Measurements from ENCODE around the gene KIF21B. TPM values are rescaled to one million over a fixed set of nuclear protein-coding genes. Genes with fewer than 3 reads are reported as not detected.

KIF21B gene
- total RNA-seq, 4 donors from 2014 or later, result 1.2 to 1.9 (median 1.6) TPM

DNA sequence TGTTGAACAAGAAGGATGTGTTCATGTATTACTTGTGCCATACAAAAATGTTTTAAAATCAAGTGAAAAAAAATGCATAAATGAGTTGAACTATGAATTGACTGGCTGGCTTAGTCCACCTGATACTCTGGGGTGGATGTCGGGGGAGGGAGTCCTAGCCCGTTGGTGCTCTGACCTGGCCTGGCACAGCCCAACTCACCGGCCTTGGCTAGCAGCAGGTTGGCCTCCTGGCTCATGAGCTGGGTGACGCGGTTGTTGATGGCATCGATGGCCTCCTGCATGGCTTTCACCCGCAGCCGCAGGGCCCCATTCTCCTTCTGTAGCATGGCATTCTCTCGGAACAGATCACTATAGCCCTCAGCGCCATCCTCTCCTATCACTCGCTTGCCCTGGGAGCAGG lies 21.6 kb downstream of the KIF21B start:
- no peaks in the 10 kb centered on the region for H3K4me1 ChIP-seq
- 40 to 78% methylated on average over 2 to 6 of the region's 11 CpGs for WGBS, 2 donors (ENCODE audit: low coverage in 1 of 2)
- H3K27me3 ChIP-seq, result no peaks in the 10 kb centered on the region
- no peak overlapping the region for H3K4me3 ChIP-seq
- no peaks in the 10 kb centered on the region for H3K9me3 ChIP-seq
- no peak overlapping the region for H3K27ac ChIP-seq
- no peak for TF ChIP-seq POLR2A (IDR thresholded peaks at IDR 0.05)
- no peak for TF ChIP-seq POLR2AphosphoS5 (IDR thresholded peaks at IDR 0.05)
- peaks cover 0 to 24% of the 10 kb centered on the region in 2 donors for H3K36me3 ChIP-seq
- no peak for ATAC-seq

DNA sequence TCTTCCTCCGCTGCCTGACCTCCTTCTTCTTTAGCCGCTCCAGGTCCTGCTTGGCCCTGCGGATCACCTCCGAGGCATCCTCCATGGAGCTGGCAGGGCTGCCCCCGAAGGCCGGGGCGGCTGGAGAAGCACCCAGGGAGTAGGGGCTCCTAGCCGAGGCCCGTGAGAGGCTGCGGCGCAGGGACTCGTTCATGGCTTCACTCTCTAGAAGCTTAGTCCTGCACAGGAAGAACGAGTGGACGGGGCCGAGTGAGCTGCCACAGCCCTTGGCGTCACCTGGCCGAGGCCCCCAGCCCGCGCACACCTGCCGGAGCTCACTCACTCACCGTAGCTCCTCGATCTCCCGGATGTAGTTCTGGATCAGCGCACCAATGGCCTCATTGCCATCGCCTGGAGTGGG lies 23.1 kb downstream of the KIF21B start:
- H3K9me3 ChIP-seq, result no peaks in the 10 kb centered on the region
- H3K27ac ChIP-seq, result no peak overlapping the region
- ATAC-seq, result no peak
- peaks cover 0 to 30% of the 10 kb centered on the region in 2 donors for H3K36me3 ChIP-seq
- TF ChIP-seq, protein P1, sequence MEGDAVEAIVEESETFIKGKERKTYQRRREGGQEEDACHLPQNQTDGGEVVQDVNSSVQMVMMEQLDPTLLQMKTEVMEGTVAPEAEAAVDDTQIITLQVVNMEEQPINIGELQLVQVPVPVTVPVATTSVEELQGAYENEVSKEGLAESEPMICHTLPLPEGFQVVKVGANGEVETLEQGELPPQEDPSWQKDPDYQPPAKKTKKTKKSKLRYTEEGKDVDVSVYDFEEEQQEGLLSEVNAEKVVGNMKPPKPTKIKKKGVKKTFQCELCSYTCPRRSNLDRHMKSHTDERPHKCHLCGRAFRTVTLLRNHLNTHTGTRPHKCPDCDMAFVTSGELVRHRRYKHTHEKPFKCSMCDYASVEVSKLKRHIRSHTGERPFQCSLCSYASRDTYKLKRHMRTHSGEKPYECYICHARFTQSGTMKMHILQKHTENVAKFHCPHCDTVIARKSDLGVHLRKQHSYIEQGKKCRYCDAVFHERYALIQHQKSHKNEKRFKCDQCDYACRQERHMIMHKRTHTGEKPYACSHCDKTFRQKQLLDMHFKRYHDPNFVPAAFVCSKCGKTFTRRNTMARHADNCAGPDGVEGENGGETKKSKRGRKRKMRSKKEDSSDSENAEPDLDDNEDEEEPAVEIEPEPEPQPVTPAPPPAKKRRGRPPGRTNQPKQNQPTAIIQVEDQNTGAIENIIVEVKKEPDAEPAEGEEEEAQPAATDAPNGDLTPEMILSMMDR (IDR thresholded peaks at IDR 0.05), result no peak
- TF ChIP-seq POLR2AphosphoS5 (IDR thresholded peaks at IDR 0.05) (no peak), POLR2A (IDR thresholded peaks at IDR 0.05) (no peak)
- 93 to 95% methylated on average over 4 to 13 of the region's 25 CpGs for WGBS, 2 donors (ENCODE audit: low coverage in 1 of 2)
- no peaks in the 10 kb centered on the region for H3K27me3 ChIP-seq
- no peak overlapping the region for H3K4me3 ChIP-seq
- no peaks in the 10 kb centered on the region for H3K4me1 ChIP-seq

DNA sequence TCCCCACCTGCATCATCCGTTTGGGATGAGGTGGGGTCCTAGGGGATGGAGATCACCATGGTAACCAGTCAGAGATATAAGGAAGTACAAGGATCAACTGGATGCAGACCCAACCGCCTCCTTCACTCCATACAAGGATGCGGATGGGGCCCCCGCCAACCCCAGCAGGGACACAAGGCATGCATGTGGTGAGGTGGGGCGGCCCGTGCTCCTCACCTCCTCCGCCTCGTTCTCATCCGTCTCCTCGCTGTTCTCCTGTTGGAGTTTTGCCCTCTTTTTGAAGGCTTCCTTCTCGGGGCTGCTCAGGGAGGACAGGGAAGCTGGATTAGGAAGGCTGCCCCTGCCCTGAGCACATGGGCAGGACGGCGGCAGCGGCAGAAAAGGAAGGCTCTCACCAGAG lies 23.8 kb downstream of the KIF21B start:
- Histone ChIP-seq H3K4me3 (no peak overlapping the region), H3K4me1 (no peaks in the 10 kb centered on the region), H3K27ac (no peak overlapping the region), H3K9me3 (no peaks in the 10 kb centered on the region), H3K27me3 (no peaks in the 10 kb centered on the region), H3K36me3 (peaks cover 0 to 30% of the 10 kb centered on the region in 2 donors)
- TF ChIP-seq POLR2A (IDR thresholded peaks at IDR 0.05), result no peak
- TF ChIP-seq, protein P1 (IDR thresholded peaks at IDR 0.05), result no peak
- TF ChIP-seq EP300 (IDR thresholded peaks at IDR 0.05), result no peak
- no peak for TF ChIP-seq POLR2AphosphoS5 (IDR thresholded peaks at IDR 0.05)
- no peak for ATAC-seq
- WGBS, 2 donors (ENCODE audit: low coverage in 1 of 2), result 80% methylated on average over 2 of the region's 14 CpGs; no CpG with 5 or more reads in 1 of the 2 donors

DNA sequence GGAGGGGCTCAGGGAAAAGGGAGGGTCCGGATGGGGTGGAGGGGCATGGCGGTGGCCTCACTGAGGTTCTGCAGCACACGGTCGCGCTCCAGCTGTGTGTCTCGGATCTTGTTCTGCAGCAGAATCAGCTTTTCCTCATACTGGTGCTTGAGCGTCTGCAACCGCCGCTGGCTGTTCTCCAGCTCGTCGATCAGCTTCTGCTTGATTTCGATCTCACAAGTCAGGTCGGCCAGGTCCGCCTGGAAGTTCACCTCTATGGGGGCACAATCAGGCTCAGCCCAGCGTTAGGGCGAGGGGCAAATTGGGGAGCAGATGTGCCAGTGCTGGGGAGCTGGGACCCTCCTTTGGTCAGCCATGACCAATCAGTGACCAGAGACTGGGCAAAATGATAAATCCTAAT lies 25.2 kb downstream of the KIF21B start:
- H3K9me3 ChIP-seq, result no peaks in the 10 kb centered on the region
- no peak for TF ChIP-seq EP300 (IDR thresholded peaks at IDR 0.05)
- TF ChIP-seq POLR2AphosphoS5 (IDR thresholded peaks at IDR 0.05), result no peak
- TF ChIP-seq, protein P1 (IDR thresholded peaks at IDR 0.05), result no peak
- TF ChIP-seq POLR2A (IDR thresholded peaks at IDR 0.05), result no peak
- no peaks in the 10 kb centered on the region for H3K4me1 ChIP-seq
- no peaks in the 10 kb centered on the region for H3K27me3 ChIP-seq
- peaks cover 0 to 18% of the 10 kb centered on the region in 2 donors for H3K36me3 ChIP-seq
- no peak overlapping the region for H3K27ac ChIP-seq
- ATAC-seq, result no peak
- 93% methylated on average over 3 of the region's 16 CpGs; no CpG with 5 or more reads in 1 of the 2 donors for WGBS, 2 donors (ENCODE audit: low coverage in 1 of 2)
- H3K4me3 ChIP-seq, result no peak overlapping the region

DNA sequence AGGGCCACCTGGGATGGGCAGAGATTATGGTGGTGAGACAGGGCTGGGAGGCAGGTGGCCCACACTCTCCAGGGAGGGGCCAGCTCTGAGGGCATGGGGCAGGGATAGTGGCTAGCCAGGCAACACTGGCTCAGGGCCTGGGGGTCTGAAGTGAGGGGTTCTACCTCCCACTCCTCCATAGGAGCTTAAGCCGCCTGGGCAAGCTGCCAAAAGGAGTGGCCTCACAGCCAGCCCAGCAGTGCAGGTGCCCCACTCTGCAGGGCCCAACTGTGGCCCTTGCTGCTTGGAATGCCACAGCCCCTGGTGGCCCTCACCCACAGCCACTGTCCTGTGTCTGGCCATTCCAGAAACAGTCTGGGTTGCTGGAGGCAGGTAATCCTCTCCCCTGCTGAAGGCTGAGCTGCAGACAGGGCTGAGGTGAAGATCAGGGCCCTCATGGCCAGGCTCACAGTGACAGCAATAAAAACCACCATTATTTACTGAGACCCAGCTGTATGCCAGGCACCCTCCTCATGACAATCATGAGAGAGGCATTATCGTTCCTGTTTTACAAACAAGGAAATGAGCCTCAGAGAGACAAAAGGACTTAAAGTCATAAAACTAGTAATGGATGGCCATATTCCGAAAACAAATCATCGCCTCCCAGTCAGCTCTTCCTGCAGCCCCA lies 31.0 kb downstream of the KIF21B start:
- Histone ChIP-seq H3K27me3 (no peaks in the 10 kb centered on the region), H3K4me1 (no peaks in the 10 kb centered on the region), H3K4me3 (no peak overlapping the region), H3K27ac (no peak overlapping the region), H3K9me3 (no peaks in the 10 kb centered on the region), H3K36me3 (peaks cover 0 to 49% of the 10 kb centered on the region in 2 donors)
- no peak for ATAC-seq
- TF ChIP-seq EP300 (IDR thresholded peaks at IDR 0.05) (no peak), POLR2A (IDR thresholded peaks at IDR 0.05) (no peak), POLR2AphosphoS5 (IDR thresholded peaks at IDR 0.05) (no peak)
- TF ChIP-seq, protein P1 (IDR thresholded peaks at IDR 0.05), result no peak
- 33 to 76% methylated on average over 1 to 3 of the region's 4 CpGs for WGBS, 2 donors (ENCODE audit: low coverage in 1 of 2)
